ENCODE data around the gene WT1. TPM values are rescaled to one million over a fixed set of nuclear protein-coding genes. Genes with fewer than 3 reads are reported as not detected.

The WT1 gene
- total and polyA plus RNA-seq, 2 donors (not counting 3 experiments of a cell fraction or from before 2014, with no cell fraction given), result not detected

DNA sequence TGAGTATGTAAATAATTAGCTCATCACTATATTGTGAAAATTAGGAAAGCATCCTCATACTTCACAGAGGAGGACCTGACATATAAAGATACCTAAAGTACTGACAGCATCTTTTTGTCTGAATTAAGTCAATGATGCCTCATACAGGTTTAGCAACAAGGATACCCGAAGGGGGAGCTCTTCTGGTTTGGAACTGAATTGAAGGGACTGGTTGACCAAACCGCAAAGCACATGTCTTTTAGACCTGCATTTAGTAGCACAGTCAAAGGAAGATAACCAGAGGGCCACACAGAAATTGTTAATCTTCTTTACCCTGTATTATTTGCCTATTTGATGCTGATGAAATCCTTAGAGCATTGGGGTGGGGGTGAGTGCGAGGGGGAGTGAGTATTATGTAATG is 12.9 kb upstream of the WT1 start:
- intact Hi-C loops (cut with micrococcal nuclease), result no loop called here
- Histone ChIP-seq H3K27me3 (ENCODE audit: control insufficient read depth in 2 of 2, insufficient read depth in 2 of 2, low read length in 2 of 2) (peaks cover 2 to 8% of the 10 kb centered on the region in 2 experiments), H4K20me1 (replicated peaks; ENCODE audit: control insufficient read depth, extremely low read depth, insufficient read depth, low read length) (no peaks in the 10 kb centered on the region), H2AFZ (ENCODE audit: low read depth, low read length) (no peak overlapping the region), H3K27ac (ENCODE audit: insufficient read depth, low read depth, low read length) (no peak overlapping the region), H3K9me3 (replicated peaks; ENCODE audit: control insufficient read depth, insufficient read depth, low read length) (no peaks in the 10 kb centered on the region), H3K4me3 (replicated peaks in 1 of 3; ENCODE audit: insufficient read depth in 1 of 3, low read depth in 1 of 3, low read length in 3 of 3) (no peak overlapping the region), H3K79me2 (ENCODE audit: control insufficient read depth, insufficient read depth, low read length) (no peaks in the 10 kb centered on the region), H3K36me3 (ENCODE audit: control insufficient read depth in 2 of 2, extremely low read depth in 1 of 2, insufficient read depth in 2 of 2, low read length in 2 of 2) (no peaks in the 10 kb centered on the region), H3K4me1 (ENCODE audit: control insufficient read depth, extremely low read depth, insufficient read depth, low read length) (no peaks in the 10 kb centered on the region), H3K4me2 (ENCODE audit: insufficient read depth, low read length) (no peak overlapping the region), H3K9ac (replicated peaks; ENCODE audit: extremely low read depth, insufficient read depth, low read length) (no peak overlapping the region), H3K9me1 (replicated peaks; ENCODE audit: control insufficient read depth, extremely low read depth, insufficient read depth, low read length) (no peaks in the 10 kb centered on the region)
- no peak for DNase-seq (ENCODE audit: low read depth, low spot score)
- no peak for FAIRE-seq
- TF ChIP-seq, protein P1, sequence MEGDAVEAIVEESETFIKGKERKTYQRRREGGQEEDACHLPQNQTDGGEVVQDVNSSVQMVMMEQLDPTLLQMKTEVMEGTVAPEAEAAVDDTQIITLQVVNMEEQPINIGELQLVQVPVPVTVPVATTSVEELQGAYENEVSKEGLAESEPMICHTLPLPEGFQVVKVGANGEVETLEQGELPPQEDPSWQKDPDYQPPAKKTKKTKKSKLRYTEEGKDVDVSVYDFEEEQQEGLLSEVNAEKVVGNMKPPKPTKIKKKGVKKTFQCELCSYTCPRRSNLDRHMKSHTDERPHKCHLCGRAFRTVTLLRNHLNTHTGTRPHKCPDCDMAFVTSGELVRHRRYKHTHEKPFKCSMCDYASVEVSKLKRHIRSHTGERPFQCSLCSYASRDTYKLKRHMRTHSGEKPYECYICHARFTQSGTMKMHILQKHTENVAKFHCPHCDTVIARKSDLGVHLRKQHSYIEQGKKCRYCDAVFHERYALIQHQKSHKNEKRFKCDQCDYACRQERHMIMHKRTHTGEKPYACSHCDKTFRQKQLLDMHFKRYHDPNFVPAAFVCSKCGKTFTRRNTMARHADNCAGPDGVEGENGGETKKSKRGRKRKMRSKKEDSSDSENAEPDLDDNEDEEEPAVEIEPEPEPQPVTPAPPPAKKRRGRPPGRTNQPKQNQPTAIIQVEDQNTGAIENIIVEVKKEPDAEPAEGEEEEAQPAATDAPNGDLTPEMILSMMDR (IDR thresholded peaks at IDR 0.05; ENCODE audit: extremely low read depth in 1 of 2, insufficient read depth in 1 of 2, low read depth in 1 of 2, low read length in 2 of 2), result peak in 1 of 2 donors; percentile 4
- TF ChIP-seq, protein P2, sequence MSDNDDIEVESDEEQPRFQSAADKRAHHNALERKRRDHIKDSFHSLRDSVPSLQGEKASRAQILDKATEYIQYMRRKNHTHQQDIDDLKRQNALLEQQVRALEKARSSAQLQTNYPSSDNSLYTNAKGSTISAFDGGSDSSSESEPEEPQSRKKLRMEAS (IDR thresholded peaks at IDR 0.05; ENCODE audit: insufficient read depth, insufficient read length), result no peak
- dilution Hi-C loops (cut with MboI; ENCODE audit: extremely low pct_ligation_motif_present, low sequenced_read_pairs), result no loop called here
- ChIA-PET POLR2A (no interaction called here), CTCF (interaction anchor here (1.2 kb wide), 1 partner anchor 61 kb away, joined by 3 read pairs; no protein-coding TSS in a partner anchor)
- BruUV-seq (replicated peaks), result no TSS peak

DNA sequence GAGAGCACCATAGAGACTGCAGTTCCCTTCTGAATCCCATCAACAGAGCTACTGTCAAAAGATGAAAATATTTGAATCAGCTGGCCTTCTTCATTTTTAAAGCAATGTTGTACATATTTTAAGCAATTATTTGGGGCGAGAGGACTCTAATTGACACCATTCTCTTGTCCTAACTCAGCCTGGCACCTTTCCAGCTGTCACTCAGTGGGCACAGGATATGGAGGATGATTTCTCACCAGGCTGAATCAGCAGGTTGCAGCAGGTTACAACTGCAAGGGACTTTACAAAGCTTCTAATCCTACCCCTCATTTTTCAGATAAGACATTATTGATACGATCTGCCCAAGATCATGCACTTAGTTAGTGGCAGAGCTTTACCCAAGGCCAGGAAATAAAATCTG is 11.9 kb upstream of the WT1 start:
- Histone ChIP-seq H4K20me1 (replicated peaks; ENCODE audit: control insufficient read depth, extremely low read depth, insufficient read depth, low read length) (no peaks in the 10 kb centered on the region), H3K4me1 (ENCODE audit: control insufficient read depth, extremely low read depth, insufficient read depth, low read length) (no peaks in the 10 kb centered on the region), H3K79me2 (ENCODE audit: control insufficient read depth, insufficient read depth, low read length) (no peaks in the 10 kb centered on the region), H3K36me3 (ENCODE audit: control insufficient read depth in 2 of 2, extremely low read depth in 1 of 2, insufficient read depth in 2 of 2, low read length in 2 of 2) (no peaks in the 10 kb centered on the region), H3K9me3 (replicated peaks; ENCODE audit: control insufficient read depth, insufficient read depth, low read length) (no peaks in the 10 kb centered on the region), H3K9me1 (replicated peaks; ENCODE audit: control insufficient read depth, extremely low read depth, insufficient read depth, low read length) (no peaks in the 10 kb centered on the region), H3K27me3 (ENCODE audit: control insufficient read depth in 2 of 2, insufficient read depth in 2 of 2, low read length in 2 of 2) (peaks cover 7 to 14% of the 10 kb centered on the region in 2 experiments), H3K4me2 (ENCODE audit: insufficient read depth, low read length) (no peak overlapping the region), H3K9ac (replicated peaks; ENCODE audit: extremely low read depth, insufficient read depth, low read length) (no peak overlapping the region), H3K4me3 (replicated peaks in 1 of 3; ENCODE audit: insufficient read depth in 1 of 3, low read depth in 1 of 3, low read length in 3 of 3) (no peak overlapping the region), H2AFZ (ENCODE audit: low read depth, low read length) (no peak overlapping the region), H3K27ac (ENCODE audit: insufficient read depth, low read depth, low read length) (no peak overlapping the region)
- dilution Hi-C loops (cut with MboI; ENCODE audit: extremely low pct_ligation_motif_present, low sequenced_read_pairs) (no loop called here), intact Hi-C loops (cut with micrococcal nuclease) (no loop called here)
- ChIA-PET POLR2A (no interaction called here), CTCF (no interaction called here)
- no TSS peak for BruUV-seq (replicated peaks)
- FAIRE-seq, result no peak
- no peak for TF ChIP-seq GATA2 (IDR thresholded peaks at IDR 0.05; ENCODE audit: insufficient read depth, insufficient read length, low read depth, low read length)
- no peak for TF ChIP-seq JUN (IDR thresholded peaks at IDR 0.05; ENCODE audit: borderline replicate concordance, insufficient read depth, insufficient read length, low read depth)
- TF ChIP-seq POLR2A (IDR thresholded peaks at IDR 0.05; ENCODE audit: low read depth, low read length), result no peak
- TF ChIP-seq, protein P1 (IDR thresholded peaks at IDR 0.05; ENCODE audit: extremely low read depth in 1 of 2, insufficient read depth in 1 of 2, low read depth in 1 of 2, low read length in 2 of 2), result no peak
- TF ChIP-seq, protein P2 (IDR thresholded peaks at IDR 0.05; ENCODE audit: insufficient read depth, insufficient read length), result no peak
- no peak for TF ChIP-seq POLR2AphosphoS5 (IDR thresholded peaks at IDR 0.05; ENCODE audit: insufficient read depth, low read depth, low read length)
- no peak for TF ChIP-seq EZH2 (IDR thresholded peaks at IDR 0.05; ENCODE audit: borderline replicate concordance, low read depth, low read length, severe bottlenecking)
- TF ChIP-seq MYC (IDR thresholded peaks at IDR 0.05; ENCODE audit: low read depth, low read length), result no peak
- no peak for TF ChIP-seq FOS (IDR thresholded peaks at IDR 0.05; ENCODE audit: borderline replicate concordance, insufficient read depth, low read length)
- DNase-seq (ENCODE audit: low read depth, low spot score), result no peak

Measured in endothelial cell of umbilical vein (primary cell).